PC-9 (cell line): Measurements from ENCODE around the gene MTUS2. TPM values are rescaled to one million over a fixed set of nuclear protein-coding genes. Genes with fewer than 3 reads are reported as not detected.

Experiments used
- BruUV-seq: library from RNA; stranded (reverse); fragments of 400-500 nt; replicated peaks from 2 replicates; lab custom pipeline; 2021; lab: Mats Ljungman, UMichigan
- CTCF ChIA-PET: fragments of 300-600 bp; sonication (Branson Sonifier 250); formaldehyde crosslinking; loops from one replicate; lab custom pipeline; 2022; ENCODE audit warnings: antibody characterized with exemption; lab: Charles Lee
- POLR2A ChIA-PET: fragments of 300-600 bp; sonication (Branson Sonifier 250); formaldehyde crosslinking; loops from one replicate; lab custom pipeline; 2022; ENCODE audit warnings: antibody characterized with exemption; ENCODE audit not compliant: unreplicated experiment; lab: Charles Lee
- DNase-seq, 2 experiments: peaks; one replicate each; pipeline versions ENCODE4 v3.0.0 to v3.0.0-alpha.2; 2015 to 2022; ENCODE audit warnings: mixed read lengths in 1 of 2
- H2AFZ ChIP-seq: fragments of 200-600 bp; sonication (generic); 2 replicates; pipeline ENCODE4 v1.8.1; 2017; ENCODE audit warnings: antibody characterized with exemption
- H3F3A ChIP-seq: fragments of 200-600 bp; sonication (generic); 2 replicates; pipeline ENCODE4 v1.8.1; 2017; ENCODE audit warnings: antibody characterized with exemption, mild to moderate bottlenecking, low read depth; ENCODE audit not compliant: insufficient read depth
- H3K27ac ChIP-seq: fragments of 200-600 bp; sonication (generic); 2 replicates; pipeline ENCODE4 v1.6.1; 2016; ENCODE audit warnings: mixed run types
- H3K27me3 ChIP-seq: fragments of 200-600 bp; sonication (generic); 2 replicates; pipeline ENCODE4 v1.6.1; 2016; ENCODE audit warnings: low read depth, mixed run types; ENCODE audit not compliant: insufficient read depth
- H3K36me3 ChIP-seq: fragments of 200-600 bp; sonication (generic); 2 replicates; pipeline ENCODE4 v1.6.1; 2016; ENCODE audit warnings: low read depth, mixed run types
- H3K4me1 ChIP-seq: fragments of 200-600 bp; sonication (generic); replicated peaks from 2 replicates; pipeline ENCODE4 v1.6.1; 2016; ENCODE audit warnings: mixed run types; ENCODE audit not compliant: insufficient read depth
- H3K4me2 ChIP-seq: fragments of 200-600 bp; sonication (generic); 2 replicates; pipeline ENCODE4 v1.6.1; 2017; ENCODE audit warnings: mixed run types
- H3K4me3 ChIP-seq: fragments of 200-600 bp; sonication (generic); 2 replicates; pipeline ENCODE4 v1.6.1; 2016; ENCODE audit warnings: mixed run types
- H3K79me2 ChIP-seq: fragments of 200-600 bp; sonication (generic); 2 replicates; pipeline ENCODE4 v1.6.1; 2017; ENCODE audit warnings: low read depth, mixed run types
- H3K9me2 ChIP-seq: fragments of 200-600 bp; sonication (generic); 2 replicates; pipeline ENCODE4 v1.8.1; 2017; ENCODE audit warnings: mild to moderate bottlenecking; ENCODE audit not compliant: insufficient read depth
- H3K9me3 ChIP-seq: fragments of 200-600 bp; sonication (generic); 2 replicates; pipeline ENCODE4 v1.8.1; 2016; ENCODE audit warnings: low read depth; ENCODE audit not compliant: insufficient read depth
- H4K20me1 ChIP-seq: fragments of 200-600 bp; sonication (generic); 2 replicates; pipeline ENCODE4 v1.8.1; 2017; ENCODE audit not compliant: insufficient read depth
- EZH2 ChIP-seq: fragments of 200-600 bp; sonication (generic); IDR thresholded peaks from 2 replicates; pipeline ENCODE4 v1.8.0; 2017; ENCODE audit warnings: antibody characterized with exemption, low read depth
- intact Hi-C: fragments of 100-400 bp; cut with micrococcal nuclease; formaldehyde crosslinking; loops from one replicate; pipeline ENCODE4 v1.10.0; 2022; ENCODE audit not compliant: unreplicated experiment
- total RNA-seq: library from RNA; stranded (reverse); gene quantifications from 2 replicates; pipeline ENCODE4 v1.2.3, GENCODE V29; 2021
- TF ChIP-seq, protein P1 (sequence below): fragments of 200-600 bp; sonication (generic); conservative IDR thresholded peaks from 2 replicates; pipeline ENCODE4 v1.6.1; 2017; ENCODE audit warnings: mixed run types, antibody characterized with exemption, mild to moderate bottlenecking, moderate library complexity

MTUS2 gene
- total RNA-seq, 1 experiment from 2014 or later, result not detected

DNA sequence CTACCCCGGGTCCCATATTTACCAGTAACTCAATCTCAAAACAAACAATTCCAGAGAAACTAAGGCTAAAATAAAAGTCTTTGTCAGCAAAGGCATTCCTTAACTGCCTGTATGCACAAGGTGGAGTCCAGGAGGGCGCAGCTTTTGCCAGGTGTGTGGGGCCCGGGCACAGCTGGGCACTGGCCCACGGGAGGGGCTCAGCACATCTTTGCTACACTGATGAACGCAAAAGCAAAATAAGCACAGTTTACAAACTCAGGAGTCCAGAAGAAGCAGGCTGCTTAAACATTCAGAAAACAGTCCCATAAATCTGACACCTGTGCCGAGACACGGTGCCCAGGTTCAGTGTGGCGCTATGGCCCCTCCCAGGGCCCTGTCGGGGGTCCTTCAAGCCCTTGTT, 704.5 kb downstream of the MTUS2 start:
- H3K27me3 ChIP-seq, result no peaks in the 10 kb centered on the region
- no peak overlapping the region for H3K4me2 ChIP-seq
- intact Hi-C loops, result no loop called here
- DNase-seq, result no peak
- H3K9me2 ChIP-seq, result no peaks in the 10 kb centered on the region
- H3K27ac ChIP-seq, result no peak overlapping the region
- H3K36me3 ChIP-seq, result peaks cover 45% of the 10 kb centered on the region
- H2AFZ ChIP-seq, result no peak overlapping the region
- no peak for TF ChIP-seq EZH2
- TF ChIP-seq, protein P1, sequence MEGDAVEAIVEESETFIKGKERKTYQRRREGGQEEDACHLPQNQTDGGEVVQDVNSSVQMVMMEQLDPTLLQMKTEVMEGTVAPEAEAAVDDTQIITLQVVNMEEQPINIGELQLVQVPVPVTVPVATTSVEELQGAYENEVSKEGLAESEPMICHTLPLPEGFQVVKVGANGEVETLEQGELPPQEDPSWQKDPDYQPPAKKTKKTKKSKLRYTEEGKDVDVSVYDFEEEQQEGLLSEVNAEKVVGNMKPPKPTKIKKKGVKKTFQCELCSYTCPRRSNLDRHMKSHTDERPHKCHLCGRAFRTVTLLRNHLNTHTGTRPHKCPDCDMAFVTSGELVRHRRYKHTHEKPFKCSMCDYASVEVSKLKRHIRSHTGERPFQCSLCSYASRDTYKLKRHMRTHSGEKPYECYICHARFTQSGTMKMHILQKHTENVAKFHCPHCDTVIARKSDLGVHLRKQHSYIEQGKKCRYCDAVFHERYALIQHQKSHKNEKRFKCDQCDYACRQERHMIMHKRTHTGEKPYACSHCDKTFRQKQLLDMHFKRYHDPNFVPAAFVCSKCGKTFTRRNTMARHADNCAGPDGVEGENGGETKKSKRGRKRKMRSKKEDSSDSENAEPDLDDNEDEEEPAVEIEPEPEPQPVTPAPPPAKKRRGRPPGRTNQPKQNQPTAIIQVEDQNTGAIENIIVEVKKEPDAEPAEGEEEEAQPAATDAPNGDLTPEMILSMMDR, result no peak
- no TSS peak for BruUV-seq
- no peaks in the 10 kb centered on the region for H3K4me1 ChIP-seq
- ChIA-PET POLR2A (no interaction called here), CTCF (no interaction called here)
- H3K79me2 ChIP-seq, result no peaks in the 10 kb centered on the region
- H4K20me1 ChIP-seq, result peaks cover 62% of the 10 kb centered on the region
- no peak overlapping the region for H3K4me3 ChIP-seq
- no peaks in the 10 kb centered on the region for H3F3A ChIP-seq
- H3K9me3 ChIP-seq, result no peaks in the 10 kb centered on the region

DNA sequence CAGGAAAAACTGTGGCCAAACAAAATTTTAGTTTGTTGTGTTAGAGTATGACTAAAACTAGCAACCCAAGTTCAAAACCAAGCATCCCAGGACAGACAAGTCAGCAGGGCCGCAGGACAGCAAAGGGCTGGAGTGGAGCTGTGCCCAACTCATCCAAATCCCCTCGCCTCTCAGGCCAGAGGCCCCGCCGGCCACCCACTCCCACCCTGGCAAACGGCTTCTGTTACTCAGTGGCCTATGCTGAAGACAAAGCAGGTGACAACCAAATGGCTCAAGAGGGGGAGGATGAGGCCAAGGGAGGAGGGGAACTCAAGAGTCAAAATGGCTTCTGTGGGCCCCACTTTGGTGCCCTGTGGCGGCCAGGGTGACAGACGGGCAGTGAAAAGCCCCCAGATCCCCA, 705.6 kb downstream of the MTUS2 start:
- no peak overlapping the region for H3K4me3 ChIP-seq
- ChIA-PET POLR2A (no interaction called here), CTCF (no interaction called here)
- no peak overlapping the region for H2AFZ ChIP-seq
- H3K79me2 ChIP-seq, result no peaks in the 10 kb centered on the region
- H3K9me3 ChIP-seq, result no peaks in the 10 kb centered on the region
- intact Hi-C loops, result no loop called here
- no peaks in the 10 kb centered on the region for H3K27me3 ChIP-seq
- H3K4me2 ChIP-seq, result no peak overlapping the region
- TF ChIP-seq, protein P1, result no peak
- no peak for TF ChIP-seq EZH2
- no peaks in the 10 kb centered on the region for H3K4me1 ChIP-seq
- DNase-seq, result no peak
- peaks cover 43% of the 10 kb centered on the region for H3K36me3 ChIP-seq
- H3F3A ChIP-seq, result no peaks in the 10 kb centered on the region
- no peak overlapping the region for H3K27ac ChIP-seq
- no peaks in the 10 kb centered on the region for H3K9me2 ChIP-seq
- peaks cover 62% of the 10 kb centered on the region for H4K20me1 ChIP-seq
- no TSS peak for BruUV-seq

DNA sequence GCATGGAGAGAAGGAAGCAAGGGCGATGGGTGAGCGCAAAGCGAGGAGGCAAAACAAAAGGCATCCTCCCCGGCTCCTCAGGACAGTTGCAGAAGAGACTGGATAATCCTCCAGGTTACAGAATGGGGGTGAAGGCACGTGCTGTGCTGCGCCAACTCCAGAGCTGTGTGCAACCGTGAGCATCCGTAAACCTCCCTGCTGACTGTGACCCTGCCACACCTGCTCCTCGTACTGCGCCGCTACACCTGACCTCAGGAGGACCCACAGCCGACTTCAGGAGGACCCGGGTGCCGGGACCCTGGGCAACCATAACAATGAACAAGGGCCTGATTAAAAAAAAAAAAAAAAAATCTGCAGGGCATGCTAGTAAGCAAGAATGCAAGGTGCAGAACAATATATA, 706.6 kb downstream of the MTUS2 start:
- TF ChIP-seq, protein P1, result no peak
- TF ChIP-seq EZH2, result no peak
- H3K9me2 ChIP-seq, result no peaks in the 10 kb centered on the region
- no peak overlapping the region for H3K4me2 ChIP-seq
- H4K20me1 ChIP-seq, result peaks cover 68% of the 10 kb centered on the region
- no peak for DNase-seq
- H3F3A ChIP-seq, result no peaks in the 10 kb centered on the region
- no peak overlapping the region for H2AFZ ChIP-seq
- H3K4me1 ChIP-seq, result no peaks in the 10 kb centered on the region
- no peak overlapping the region for H3K4me3 ChIP-seq
- H3K27me3 ChIP-seq, result no peaks in the 10 kb centered on the region
- intact Hi-C loops, result no loop called here
- H3K79me2 ChIP-seq, result no peaks in the 10 kb centered on the region
- H3K36me3 ChIP-seq, result peaks cover 41% of the 10 kb centered on the region
- BruUV-seq, result no TSS peak
- H3K9me3 ChIP-seq, result no peaks in the 10 kb centered on the region
- POLR2A ChIA-PET, result no interaction called here
- no peak overlapping the region for H3K27ac ChIP-seq
- CTCF ChIA-PET, result no interaction called here
